Loucy (cell line): ENCODE data around the gene CHSY3.

Experiments
- H2AFZ ChIP-seq: fragments of 200-600 bp; sonication (generic); 2 replicates; pipeline ENCODE4 v1.6.0; 2016; ENCODE audit warnings: antibody characterized with exemption, mild to moderate bottlenecking, low read length, moderate library complexity
- H3F3A ChIP-seq: fragments of 200-600 bp; 2 replicates; pipeline ENCODE4 v1.6.0; 2016; ENCODE audit warnings: antibody characterized with exemption, low read depth, mild to moderate bottlenecking
- H3K27me3 ChIP-seq: fragments of 200-600 bp; sonication (generic); 2 replicates; pipeline ENCODE4 v1.6.1; 2014; ENCODE audit warnings: low read length, mild to moderate bottlenecking; ENCODE audit not compliant: insufficient read depth, poor library complexity, severe bottlenecking
- H3K36me3 ChIP-seq: fragments of 200-600 bp; sonication (generic); 2 replicates; pipeline ENCODE4 v1.6.1; 2016; ENCODE audit warnings: low read length; ENCODE audit not compliant: insufficient read depth
- H3K4me1 ChIP-seq: fragments of 200-600 bp; sonication (generic); 2 replicates; pipeline ENCODE4 v1.5.1; 2014; ENCODE audit warnings: low read length, mild to moderate bottlenecking; ENCODE audit not compliant: insufficient read depth, poor library complexity, severe bottlenecking
- H3K4me2 ChIP-seq: fragments of 200-600 bp; sonication (generic); 2 replicates; pipeline ENCODE4 v1.6.0; 2014; ENCODE audit warnings: antibody characterized with exemption, low read length, low read depth, mild to moderate bottlenecking; ENCODE audit not compliant: poor library complexity, severe bottlenecking
- H3K4me3 ChIP-seq: fragments of 200-600 bp; sonication (generic); 2 replicates; pipeline ENCODE4 v1.5.1; 2014; ENCODE audit warnings: low read length, mild to moderate bottlenecking, mixed read lengths; ENCODE audit not compliant: poor library complexity, severe bottlenecking
- H3K79me2 ChIP-seq: fragments of 200-600 bp; sonication (generic); 2 replicates; pipeline ENCODE4 v1.6.1; 2014; ENCODE audit warnings: low read length; ENCODE audit not compliant: insufficient read depth
- H3K9ac ChIP-seq: fragments of 200-600 bp; sonication (generic); 2 replicates; pipeline ENCODE4 v1.6.0; 2014; ENCODE audit warnings: mild to moderate bottlenecking, low read depth, low read length, moderate library complexity; ENCODE audit not compliant: poor library complexity, severe bottlenecking
- H3K9me2 ChIP-seq: fragments of 200-600 bp; sonication (generic); replicated peaks from 2 replicates; pipeline ENCODE4 v1.6.1; 2016; ENCODE audit warnings: low read depth, low read length, mixed read lengths
- H3K9me3 ChIP-seq: fragments of 200-600 bp; sonication (generic); 2 replicates; pipeline ENCODE4 v1.6.1; 2014; ENCODE audit warnings: mild to moderate bottlenecking, antibody characterized with exemption, low read length, low read depth; ENCODE audit not compliant: insufficient read depth
- H4K20me1 ChIP-seq: fragments of 200-600 bp; sonication (generic); 2 replicates; pipeline ENCODE4 v1.6.0; 2014; ENCODE audit warnings: antibody characterized with exemption, low read length, mild to moderate bottlenecking; ENCODE audit not compliant: insufficient read depth, poor library complexity, severe bottlenecking
- EZH2phosphoT487 ChIP-seq: fragments of 200-600 bp; IDR thresholded peaks from 2 replicates; pipeline ENCODE4 v1.6.1; 2018; ENCODE audit warnings: antibody characterized with exemption, mild to moderate bottlenecking, moderate library complexity, borderline replicate concordance
- TF ChIP-seq, protein P1 (sequence below): fragments of 200-600 bp; sonication (generic); conservative IDR thresholded peaks from 2 replicates; pipeline ENCODE4 v1.5.1; 2014; ENCODE audit warnings: mild to moderate bottlenecking, antibody characterized with exemption, low read length

The CHSY3 gene

DNA sequence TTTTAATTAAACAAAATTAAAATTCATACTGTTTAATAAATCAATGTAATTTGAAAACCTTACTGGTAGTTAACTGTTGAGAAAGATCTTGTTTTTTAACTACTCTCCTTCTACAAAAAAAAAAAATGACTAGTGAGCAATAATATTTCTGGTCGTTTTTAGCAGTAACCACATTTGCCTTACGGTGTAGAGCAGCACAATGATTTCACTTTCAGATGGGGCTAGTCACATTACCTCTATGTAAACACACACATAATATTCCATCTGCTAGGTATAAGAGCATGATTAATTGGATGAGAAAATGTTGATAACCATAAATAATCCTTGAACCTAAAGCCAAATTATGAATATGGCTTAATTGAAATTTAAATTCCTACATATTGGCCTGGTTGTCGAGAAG, 198.1 kb downstream of the CHSY3 start:
- Histone ChIP-seq H3K4me3 (no peak overlapping the region), H3K79me2 (no peaks in the 10 kb centered on the region), H3K36me3 (no peaks in the 10 kb centered on the region), H3K9ac (no peak overlapping the region), H3K9me2 (no peaks in the 10 kb centered on the region), H3F3A (no peaks in the 10 kb centered on the region), H3K9me3 (no peaks in the 10 kb centered on the region), H4K20me1 (no peaks in the 10 kb centered on the region), H2AFZ (no peak overlapping the region), H3K4me1 (no peaks in the 10 kb centered on the region), H3K4me2 (no peak overlapping the region), H3K27me3 (no peaks in the 10 kb centered on the region)
- no peak for TF ChIP-seq EZH2phosphoT487
- TF ChIP-seq, protein P1, sequence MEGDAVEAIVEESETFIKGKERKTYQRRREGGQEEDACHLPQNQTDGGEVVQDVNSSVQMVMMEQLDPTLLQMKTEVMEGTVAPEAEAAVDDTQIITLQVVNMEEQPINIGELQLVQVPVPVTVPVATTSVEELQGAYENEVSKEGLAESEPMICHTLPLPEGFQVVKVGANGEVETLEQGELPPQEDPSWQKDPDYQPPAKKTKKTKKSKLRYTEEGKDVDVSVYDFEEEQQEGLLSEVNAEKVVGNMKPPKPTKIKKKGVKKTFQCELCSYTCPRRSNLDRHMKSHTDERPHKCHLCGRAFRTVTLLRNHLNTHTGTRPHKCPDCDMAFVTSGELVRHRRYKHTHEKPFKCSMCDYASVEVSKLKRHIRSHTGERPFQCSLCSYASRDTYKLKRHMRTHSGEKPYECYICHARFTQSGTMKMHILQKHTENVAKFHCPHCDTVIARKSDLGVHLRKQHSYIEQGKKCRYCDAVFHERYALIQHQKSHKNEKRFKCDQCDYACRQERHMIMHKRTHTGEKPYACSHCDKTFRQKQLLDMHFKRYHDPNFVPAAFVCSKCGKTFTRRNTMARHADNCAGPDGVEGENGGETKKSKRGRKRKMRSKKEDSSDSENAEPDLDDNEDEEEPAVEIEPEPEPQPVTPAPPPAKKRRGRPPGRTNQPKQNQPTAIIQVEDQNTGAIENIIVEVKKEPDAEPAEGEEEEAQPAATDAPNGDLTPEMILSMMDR = no peak

DNA sequence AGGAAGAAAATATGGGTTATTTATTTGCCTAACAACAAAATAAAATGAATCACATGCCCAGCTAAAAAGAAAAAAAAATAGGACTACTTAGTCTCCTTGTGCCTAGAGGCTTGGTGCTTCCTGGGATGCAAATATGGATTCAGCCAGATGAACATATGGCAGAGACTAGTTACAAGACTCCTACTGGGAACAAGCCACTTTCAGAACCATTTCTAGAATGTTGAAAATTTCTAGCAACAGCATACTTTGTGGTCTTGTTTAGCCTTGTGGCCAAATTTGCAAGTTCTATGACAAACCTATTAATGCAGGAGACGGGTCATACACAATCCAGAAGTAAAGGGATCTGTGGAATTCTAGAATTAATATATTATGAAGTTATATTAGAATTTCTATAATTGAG, 198.7 kb downstream of the CHSY3 start:
- Histone ChIP-seq H3K27me3 (no peaks in the 10 kb centered on the region), H3K4me2 (no peak overlapping the region), H2AFZ (no peak overlapping the region), H3K9me3 (no peaks in the 10 kb centered on the region), H3K4me1 (no peaks in the 10 kb centered on the region), H3K79me2 (no peaks in the 10 kb centered on the region), H3F3A (no peaks in the 10 kb centered on the region), H3K9ac (no peak overlapping the region), H3K4me3 (no peak overlapping the region), H4K20me1 (no peaks in the 10 kb centered on the region), H3K9me2 (no peaks in the 10 kb centered on the region), H3K36me3 (no peaks in the 10 kb centered on the region)
- no peak for TF ChIP-seq EZH2phosphoT487
- TF ChIP-seq, protein P1 = no peak

DNA sequence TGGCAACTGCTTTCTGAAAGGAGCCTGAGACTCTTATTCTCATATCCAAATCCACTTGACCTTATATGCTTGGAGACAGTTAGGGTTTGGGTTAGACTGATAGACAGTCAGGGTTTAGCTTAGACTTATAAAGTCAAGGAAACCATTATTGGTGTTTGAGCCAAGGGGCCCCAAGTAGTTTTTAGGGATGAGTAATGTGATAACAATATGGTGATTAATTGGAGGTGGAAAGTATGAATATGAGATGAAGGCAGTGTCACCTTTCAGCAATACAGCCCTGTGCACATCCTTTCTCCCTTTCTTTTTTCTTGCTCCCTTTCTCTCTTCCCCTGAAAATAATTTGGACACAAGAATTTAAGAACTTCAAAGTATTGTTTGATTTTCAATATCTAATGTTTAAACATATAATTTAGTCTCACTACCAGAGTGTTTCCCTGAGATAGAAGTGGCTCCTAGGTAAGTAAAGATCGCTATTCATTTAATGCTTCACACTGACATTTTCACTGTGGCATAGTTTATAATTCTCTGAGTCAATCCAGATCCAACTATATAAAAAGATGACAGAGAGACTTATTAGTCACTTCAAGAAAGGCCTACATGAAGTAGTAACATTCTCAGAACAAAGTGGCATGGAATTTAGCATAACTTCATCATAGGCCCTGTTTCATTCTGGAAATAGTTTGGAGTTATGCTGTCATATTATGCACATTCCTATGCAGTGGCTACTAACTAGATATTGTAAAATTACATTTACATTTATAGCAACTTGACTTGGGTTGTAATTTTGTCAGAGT, 200.8 kb downstream of the CHSY3 start:
- H3K9me2 ChIP-seq = no peaks in the 10 kb centered on the region
- no peak overlapping the region for H2AFZ ChIP-seq
- no peaks in the 10 kb centered on the region for H3K27me3 ChIP-seq
- no peak overlapping the region for H3K9ac ChIP-seq
- no peak overlapping the region for H3K4me2 ChIP-seq
- H3K4me1 ChIP-seq = no peaks in the 10 kb centered on the region
- H3K79me2 ChIP-seq = no peaks in the 10 kb centered on the region
- no peaks in the 10 kb centered on the region for H3K9me3 ChIP-seq
- TF ChIP-seq, protein P1 = no peak
- TF ChIP-seq EZH2phosphoT487 = no peak
- no peak overlapping the region for H3K4me3 ChIP-seq
- no peaks in the 10 kb centered on the region for H4K20me1 ChIP-seq
- no peaks in the 10 kb centered on the region for H3K36me3 ChIP-seq
- no peaks in the 10 kb centered on the region for H3F3A ChIP-seq
